ENCODE data around the gene YWHAB.

YWHAB gene

DNA sequence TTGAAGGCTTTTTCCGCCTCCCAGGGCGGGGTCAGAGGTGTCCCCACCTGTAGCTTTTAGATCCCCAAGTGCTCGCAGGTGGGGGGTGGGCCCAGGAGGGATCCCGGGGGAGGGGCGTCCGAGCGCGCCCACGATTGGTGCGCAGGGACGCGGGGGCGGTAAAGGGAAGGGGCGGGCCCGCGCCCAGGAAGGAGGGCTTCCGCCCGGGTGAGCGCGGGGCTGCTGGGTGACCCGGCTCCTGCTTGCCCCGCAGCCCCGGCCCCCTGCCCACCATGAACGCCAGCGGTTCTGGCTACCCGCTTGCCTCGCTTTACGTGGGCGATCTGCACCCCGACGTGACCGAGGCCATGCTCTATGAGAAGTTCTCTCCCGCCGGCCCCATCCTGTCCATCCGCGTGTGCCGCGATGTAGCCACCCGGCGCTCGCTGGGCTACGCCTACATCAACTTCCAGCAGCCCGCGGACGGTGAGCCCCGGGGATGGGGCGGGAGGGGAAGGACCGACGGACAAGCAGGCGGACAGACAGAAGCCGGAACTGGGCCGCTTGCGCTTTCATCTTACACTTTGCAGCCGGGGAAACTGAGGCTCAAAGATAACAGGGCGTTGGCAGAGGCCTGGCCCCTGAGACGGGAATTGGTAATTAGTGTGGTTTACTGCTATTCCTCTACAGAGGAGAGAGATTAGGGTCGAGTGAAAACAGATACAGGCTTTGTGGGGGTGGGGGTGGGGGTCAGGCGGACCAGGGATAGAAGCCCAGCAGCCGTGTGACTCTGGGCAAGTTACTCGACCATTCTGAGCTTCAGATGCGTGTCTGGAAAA, 24.6 kb downstream of the YWHAB start, which contains the start of gene PABPC1L:
Gene PABPC1L (plus strand): TSS at position 189 of the 818 bp plus-strand sequence. CDS start 84 bp downstream, at position 273.
- peak; percentile 97 for ATAC-seq (replicated peaks)
- H3K9me3 Mint-ChIP-seq, result no peaks in the 10 kb centered on the region
- H3K4me3 Mint-ChIP-seq, result peak within 1 kb of the TSS; percentile 84 to 85
- peak; percentile 45 to 59 (median 53) for DNase-seq
- peaks cover 5 to 14% of the 10 kb centered on the region in 2 donors for H3K4me1 Mint-ChIP-seq (ENCODE audit: low read depth in 2 of 2)
- no peaks in the 10 kb centered on the region for H3K27me3 Mint-ChIP-seq
- peak within 1 kb of the TSS; percentile 67 to 77 for H3K27ac Mint-ChIP-seq
- peaks cover 41% of the 10 kb centered on the region for H3K36me3 Mint-ChIP-seq (ENCODE audit: insufficient read depth)

DNA sequence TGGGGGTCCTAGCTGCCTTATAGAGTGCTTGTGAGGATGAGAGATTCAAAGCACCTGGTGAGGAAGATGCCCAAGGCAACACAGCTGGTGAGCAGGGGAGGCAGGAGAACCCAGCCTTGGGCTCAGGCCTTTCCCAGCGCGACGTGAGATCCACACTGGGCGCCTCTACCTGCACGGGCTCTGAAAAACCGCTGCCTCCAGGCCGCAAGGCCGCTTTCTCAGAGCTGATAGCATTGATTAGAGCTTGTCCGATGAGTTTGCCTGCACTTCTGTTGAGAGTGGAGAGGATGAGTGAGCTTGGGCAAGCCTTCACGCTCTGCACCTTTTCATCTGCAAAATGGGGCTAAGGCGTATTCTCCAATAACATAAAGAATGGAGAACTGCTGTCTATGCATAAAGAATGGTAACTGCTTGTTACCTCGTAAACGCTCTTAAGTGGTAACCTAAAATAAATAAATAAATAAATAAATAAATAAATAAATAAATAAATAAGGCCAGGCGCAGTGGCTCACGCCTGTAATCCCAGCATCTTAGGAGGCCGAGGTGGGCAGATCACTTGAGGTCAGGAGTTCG, 25.3 kb downstream of the YWHAB start:
- H3K4me1 Mint-ChIP-seq (ENCODE audit: low read depth in 2 of 2), result peaks cover 5 to 14% of the 10 kb centered on the region in 2 donors
- H3K4me3 Mint-ChIP-seq, result peak overlapping the region; percentile 84 to 85
- DNase-seq (no peak), ATAC-seq (replicated peaks) (no peak)
- no peaks in the 10 kb centered on the region for H3K27me3 Mint-ChIP-seq
- no peak overlapping the region for H3K27ac Mint-ChIP-seq
- peaks cover 34% of the 10 kb centered on the region for H3K36me3 Mint-ChIP-seq (ENCODE audit: insufficient read depth)
- no peaks in the 10 kb centered on the region for H3K9me3 Mint-ChIP-seq

- H3K36me3 Mint-ChIP-seq (ENCODE audit: insufficient read depth), result peaks cover 28% of the 10 kb centered on the region
- peaks cover 5 to 14% of the 10 kb centered on the region in 2 donors for H3K4me1 Mint-ChIP-seq (ENCODE audit: low read depth in 2 of 2)
- H3K27me3 Mint-ChIP-seq, result no peaks in the 10 kb centered on the region
- DNase-seq (peak; percentile 13 to 19 (median 13)), ATAC-seq (replicated peaks) (no peak)
- H3K9me3 Mint-ChIP-seq, result no peaks in the 10 kb centered on the region
- H3K27ac Mint-ChIP-seq, result no peak overlapping the region
- H3K4me3 Mint-ChIP-seq, result peak overlapping the region in 1 of 2 donors; percentile 37
Observed at GRCh38 chr20:44911264-44911921, 25.9 kb downstream of the YWHAB start.

GRCh38 chr20:44912189-44912588, 26.7 kb downstream of the YWHAB start:
- Mint-ChIP-seq H3K27me3 (no peaks in the 10 kb centered on the region), H3K36me3 (ENCODE audit: insufficient read depth) (peaks cover 23% of the 10 kb centered on the region), H3K4me1 (ENCODE audit: low read depth in 2 of 2) (peaks cover 5 to 14% of the 10 kb centered on the region in 2 donors), H3K4me3 (no peak overlapping the region), H3K27ac (no peak overlapping the region), H3K9me3 (no peaks in the 10 kb centered on the region)
- DNase-seq (no peak), ATAC-seq (replicated peaks) (no peak)

- Mint-ChIP-seq H3K9me3 (no peaks in the 10 kb centered on the region), H3K27ac (no peak overlapping the region), H3K27me3 (no peaks in the 10 kb centered on the region), H3K4me3 (no peak overlapping the region), H3K4me1 (ENCODE audit: low read depth in 2 of 2) (peaks cover 0 to 10% of the 10 kb centered on the region in 2 donors), H3K36me3 (ENCODE audit: insufficient read depth) (peaks cover 8% of the 10 kb centered on the region)
- DNase-seq (no peak), ATAC-seq (replicated peaks) (no peak)
Observed at GRCh38 chr20:44914924-44915323, 29.4 kb downstream of the YWHAB start.

DNA sequence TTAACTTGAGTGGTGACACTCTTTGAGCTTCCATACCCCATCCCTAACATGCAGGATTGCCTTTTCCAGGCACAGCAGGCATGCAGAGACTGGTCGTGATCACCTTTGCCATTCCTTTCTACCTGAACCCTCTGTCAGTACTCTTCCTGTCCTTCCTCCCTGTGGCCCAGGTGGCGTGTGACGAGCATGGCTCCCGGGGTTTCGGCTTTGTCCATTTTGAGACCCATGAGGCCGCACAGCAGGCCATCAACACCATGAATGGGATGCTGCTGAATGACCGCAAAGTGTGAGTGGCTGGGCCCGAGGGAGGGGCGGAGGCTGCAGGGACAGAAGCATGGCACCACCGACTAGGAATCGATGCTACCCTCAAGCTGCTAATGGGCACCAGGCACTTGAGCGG, 31.1 kb downstream of the YWHAB start:
- no peak for ATAC-seq (replicated peaks)
- Mint-ChIP-seq H3K27ac (no peak overlapping the region), H3K27me3 (no peaks in the 10 kb centered on the region), H3K4me1 (ENCODE audit: low read depth in 2 of 2) (peaks cover 0 to 2% of the 10 kb centered on the region in 2 donors), H3K36me3 (ENCODE audit: insufficient read depth) (peaks cover 6% of the 10 kb centered on the region), H3K4me3 (no peak overlapping the region), H3K9me3 (no peaks in the 10 kb centered on the region)
- no peak for DNase-seq

- no peaks in the 10 kb centered on the region for H3K9me3 Mint-ChIP-seq
- no peak overlapping the region for H3K4me3 Mint-ChIP-seq
- DNase-seq, result no peak
- no peak overlapping the region for H3K27ac Mint-ChIP-seq
- peaks cover 6% of the 10 kb centered on the region for H3K36me3 Mint-ChIP-seq (ENCODE audit: insufficient read depth)
- ATAC-seq (replicated peaks), result no peak
- H3K4me1 Mint-ChIP-seq (ENCODE audit: low read depth in 2 of 2), result peaks cover 0 to 2% of the 10 kb centered on the region in 2 donors
- no peaks in the 10 kb centered on the region for H3K27me3 Mint-ChIP-seq
Observed at GRCh38 chr20:44917399-44917798, 31.9 kb downstream of the YWHAB start.

DNA sequence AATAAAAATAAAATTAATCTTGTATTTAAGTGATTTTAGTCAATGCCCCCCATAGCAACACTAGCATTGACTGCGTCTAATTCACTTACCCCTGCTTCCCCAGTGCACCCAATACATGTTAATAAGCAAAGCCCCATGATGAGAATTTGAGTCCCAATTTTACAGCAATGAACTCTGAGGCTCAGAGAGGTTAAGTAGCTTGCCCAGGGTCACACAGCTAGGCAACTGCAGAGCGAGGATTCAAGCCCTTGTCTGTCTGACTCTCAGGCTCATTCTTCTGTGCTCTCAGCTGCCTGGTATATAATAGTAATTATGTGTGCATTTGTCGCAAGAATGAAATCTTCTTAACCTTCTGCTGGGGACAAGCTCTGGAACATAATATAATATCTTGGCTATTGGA, 32.8 kb downstream of the YWHAB start:
- Mint-ChIP-seq H3K36me3 (ENCODE audit: insufficient read depth) (peaks cover 10% of the 10 kb centered on the region), H3K27me3 (no peaks in the 10 kb centered on the region), H3K9me3 (no peaks in the 10 kb centered on the region), H3K27ac (no peak overlapping the region), H3K4me1 (ENCODE audit: low read depth in 2 of 2) (peaks cover 0 to 2% of the 10 kb centered on the region in 2 donors), H3K4me3 (no peak overlapping the region)
- ATAC-seq (replicated peaks) (no peak), DNase-seq (no peak)

DNA sequence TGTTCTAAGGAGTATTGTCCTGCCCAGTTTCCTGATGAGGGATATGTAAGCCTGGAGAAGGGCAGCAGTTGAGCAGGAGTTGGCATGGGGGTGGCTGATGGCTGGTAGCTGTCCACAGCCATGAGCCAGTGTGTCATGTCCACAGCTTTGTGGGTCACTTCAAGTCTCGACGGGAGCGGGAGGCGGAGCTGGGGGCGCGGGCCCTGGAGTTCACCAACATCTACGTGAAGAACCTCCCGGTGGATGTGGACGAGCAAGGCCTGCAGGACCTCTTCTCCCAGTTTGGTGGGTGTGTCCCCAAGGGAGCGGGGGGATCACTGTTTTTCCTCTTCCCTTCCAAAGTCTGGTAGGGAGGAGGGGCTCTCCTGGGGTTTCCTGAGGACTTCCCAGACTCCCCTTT, 33.3 kb downstream of the YWHAB start:
- H3K9me3 Mint-ChIP-seq, result no peaks in the 10 kb centered on the region
- no peaks in the 10 kb centered on the region for H3K27me3 Mint-ChIP-seq
- H3K4me1 Mint-ChIP-seq (ENCODE audit: low read depth in 2 of 2), result peaks cover 0 to 2% of the 10 kb centered on the region in 2 donors
- peaks cover 14% of the 10 kb centered on the region for H3K36me3 Mint-ChIP-seq (ENCODE audit: insufficient read depth)
- no peak overlapping the region for H3K4me3 Mint-ChIP-seq
- no peak overlapping the region for H3K27ac Mint-ChIP-seq
- no peak for DNase-seq
- ATAC-seq (replicated peaks), result no peak

GRCh38 chr20:44921447-44921846, 35.9 kb downstream of the YWHAB start:
- Mint-ChIP-seq H3K27ac (no peak overlapping the region), H3K9me3 (no peaks in the 10 kb centered on the region), H3K4me3 (no peak overlapping the region), H3K4me1 (ENCODE audit: low read depth in 2 of 2) (no peaks in the 10 kb centered on the region), H3K36me3 (ENCODE audit: insufficient read depth) (peaks cover 14% of the 10 kb centered on the region), H3K27me3 (no peaks in the 10 kb centered on the region)
- ATAC-seq (replicated peaks), result no peak
- no peak for DNase-seq

DNA sequence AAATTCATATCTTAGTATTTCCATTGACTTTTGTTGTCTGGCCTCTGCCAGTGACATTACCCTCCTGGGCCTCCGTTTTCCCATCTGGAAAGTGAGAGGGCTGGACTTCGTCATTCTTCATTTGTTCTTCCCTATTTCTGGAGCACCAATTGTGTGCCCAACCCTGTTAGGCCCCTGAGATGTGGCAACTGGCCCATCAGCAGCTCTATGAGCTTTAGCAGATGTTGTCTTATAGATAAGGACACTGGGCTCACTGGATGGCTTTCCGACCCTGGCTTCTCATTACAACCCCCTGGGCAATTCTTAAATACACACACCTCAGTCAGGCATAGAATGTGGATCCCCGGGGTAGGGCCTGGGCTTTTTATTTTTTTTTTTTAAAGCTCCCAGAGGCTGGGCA, 39.0 kb downstream of the YWHAB start:
- Mint-ChIP-seq H3K27me3 (no peaks in the 10 kb centered on the region), H3K4me3 (no peak overlapping the region), H3K4me1 (ENCODE audit: low read depth in 2 of 2) (no peaks in the 10 kb centered on the region), H3K36me3 (ENCODE audit: insufficient read depth) (peaks cover 8% of the 10 kb centered on the region), H3K9me3 (no peaks in the 10 kb centered on the region), H3K27ac (peak overlapping the region in 1 of 2 donors; percentile 38)
- DNase-seq (no peak), ATAC-seq (replicated peaks) (no peak)

DNA sequence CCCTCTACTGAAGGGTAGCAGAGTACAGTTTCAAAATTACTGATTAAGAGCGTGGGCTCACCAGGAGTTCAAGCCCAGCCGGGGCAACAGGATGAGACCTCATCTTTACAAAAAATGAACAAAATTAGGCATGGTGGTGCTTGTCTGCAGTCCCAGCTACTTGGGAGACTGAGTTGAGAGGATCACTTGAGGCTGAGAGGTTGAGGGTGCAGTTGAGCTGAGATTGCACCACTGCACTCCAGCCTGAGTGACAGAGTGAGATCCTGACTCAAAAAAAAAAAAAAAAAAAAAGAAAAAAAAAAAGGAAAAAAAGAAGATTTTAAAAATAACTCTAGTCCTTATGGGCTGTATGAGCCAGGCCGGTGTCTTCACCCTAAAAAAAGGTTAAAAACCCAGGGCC, 43.1 kb downstream of the YWHAB start:
- ATAC-seq (replicated peaks) (no peak), DNase-seq (no peak)
- no peak overlapping the region for H3K4me3 Mint-ChIP-seq
- peaks cover 16% of the 10 kb centered on the region for H3K36me3 Mint-ChIP-seq (ENCODE audit: insufficient read depth)
- no peaks in the 10 kb centered on the region for H3K4me1 Mint-ChIP-seq (ENCODE audit: low read depth in 2 of 2)
- H3K27me3 Mint-ChIP-seq, result no peaks in the 10 kb centered on the region
- H3K9me3 Mint-ChIP-seq, result no peaks in the 10 kb centered on the region
- no peak overlapping the region for H3K27ac Mint-ChIP-seq

- Mint-ChIP-seq H3K4me1 (ENCODE audit: low read depth in 2 of 2) (no peaks in the 10 kb centered on the region), H3K27ac (no peak overlapping the region), H3K9me3 (no peaks in the 10 kb centered on the region), H3K36me3 (ENCODE audit: insufficient read depth) (peaks cover 14% of the 10 kb centered on the region), H3K4me3 (no peak overlapping the region), H3K27me3 (no peaks in the 10 kb centered on the region)
- DNase-seq (no peak), ATAC-seq (replicated peaks) (no peak)
Observed at GRCh38 chr20:44930517-44931168, 45.1 kb downstream of the YWHAB start.

Measured in effector memory CD8-positive, alpha-beta T cell (primary cell).